BLaER1 treated with 17β-estradiol and CSF1 and Interleukin-3, amounts not matched to agents 10 nM and 100 nM (cell line): Measurements from ENCODE around the gene DDX31.

Source experiments
- H3K27ac ChIP-seq, 11 experiments: shearing (Covaris generic); formaldehyde crosslinking; 2 replicates each; pipeline ENCODE4 v1.8.1; 2022
- H3K27me3 ChIP-seq, 11 experiments: shearing (Covaris generic); formaldehyde crosslinking; 2 replicates each; pipeline ENCODE4 v1.8.1; 2022
- H3K36me3 ChIP-seq, 11 experiments: shearing (Covaris generic); formaldehyde crosslinking; 2 replicates each; pipeline ENCODE4 v1.8.1; 2022
- H3K4me1 ChIP-seq, 10 experiments: shearing (Covaris generic); formaldehyde crosslinking; 2 replicates each; pipeline ENCODE4 v1.8.1; 2022
- H3K4me2 ChIP-seq, 11 experiments: shearing (Covaris generic); formaldehyde crosslinking; 2 replicates each; pipeline ENCODE4 v1.8.1; 2022
- H3K4me3 ChIP-seq, 10 experiments: shearing (Covaris generic); formaldehyde crosslinking; 2 replicates each; pipeline ENCODE4 v1.8.1; 2022
- H3K9ac ChIP-seq, 11 experiments: shearing (Covaris generic); formaldehyde crosslinking; 2 replicates each; pipeline ENCODE4 v1.8.1; 2022
- H3K9me3 ChIP-seq, 11 experiments: shearing (Covaris generic); formaldehyde crosslinking; replicated peaks in 1 of 11; 2 replicates each; pipeline ENCODE4 v1.8.1; 2022
- H4K20me1 ChIP-seq, 11 experiments: shearing (Covaris generic); formaldehyde crosslinking; 2 replicates each; pipeline ENCODE4 v1.8.1; 2022
- Cebpa-rat ChIP-seq, 11 experiments: shearing (Covaris generic); IDR thresholded peaks; 2 replicates each; pipeline ENCODE4 v1.8.1; 2022

The DDX31 gene

DNA sequence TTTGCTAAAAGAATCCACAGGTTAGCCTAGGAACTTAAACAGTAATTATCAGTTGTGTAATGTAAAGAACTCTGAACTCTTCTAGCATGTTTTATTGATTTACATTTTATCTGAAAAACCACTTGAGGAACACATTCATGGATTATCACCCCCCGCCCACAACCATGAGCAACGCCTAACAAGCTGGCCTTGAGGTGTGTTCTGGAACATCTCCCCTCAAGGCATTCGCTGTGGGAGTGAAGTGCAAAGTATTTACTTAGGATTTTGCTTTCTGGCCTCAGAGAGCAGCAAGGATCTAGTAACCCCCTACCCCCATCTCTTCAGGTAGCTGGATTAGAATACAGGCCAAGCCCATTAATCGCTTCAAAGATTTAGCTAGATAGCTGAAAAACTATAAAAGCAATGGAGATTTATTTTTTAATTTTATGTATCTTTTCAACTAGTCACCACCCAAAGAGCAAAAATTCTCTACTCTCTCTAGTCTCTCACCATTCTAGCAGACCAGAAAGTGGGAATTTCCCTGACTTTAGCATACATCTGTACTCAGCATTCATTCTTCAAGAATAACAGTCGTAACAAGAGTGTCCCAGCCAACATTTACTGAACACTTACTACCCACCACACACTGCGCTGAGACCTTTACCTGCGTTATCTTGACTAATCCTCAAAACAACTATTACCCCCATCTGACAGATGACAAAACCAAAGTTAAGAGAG is 37.2 kb downstream of the DDX31 start:
- Histone ChIP-seq H3K27ac (no peak overlapping the region), H3K4me3 (no peak overlapping the region), H3K27me3 (no peaks in the 10 kb centered on the region), H3K4me1 (no peaks in the 10 kb centered on the region), H3K9me3 (no peaks in the 10 kb centered on the region), H3K36me3 (peaks cover 55 to 100% (median 89%) of the 10 kb centered on the region in 11 experiments), H4K20me1 (peaks cover 0 to 71% (median 6%) of the 10 kb centered on the region in 11 experiments; a peak in 12 of 22 replicates), H3K4me2 (no peak overlapping the region), H3K9ac (no peak overlapping the region)
- TF ChIP-seq Cebpa-rat (IDR thresholded peaks at IDR 0.05), result no peak

DNA sequence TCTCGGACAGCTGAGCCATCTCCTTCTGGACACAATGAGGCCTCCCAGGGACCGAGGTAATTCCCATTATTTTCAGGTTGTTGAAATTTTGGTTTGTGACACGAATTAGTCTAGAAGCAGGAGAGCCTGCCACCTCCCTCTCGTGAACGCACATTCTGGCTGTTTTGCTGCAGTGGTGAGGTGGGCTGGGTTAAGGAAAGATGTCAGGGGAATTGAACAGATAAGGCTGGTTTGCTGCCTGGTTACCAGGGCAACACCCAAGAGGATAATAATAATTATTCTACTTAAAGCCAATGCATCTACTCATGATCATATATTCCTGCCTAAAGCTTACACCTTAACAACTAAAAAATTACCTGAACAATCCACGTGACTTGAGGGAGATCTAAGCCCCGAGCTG is 38.1 kb downstream of the DDX31 start:
- H3K4me2 ChIP-seq, result no peak overlapping the region
- no peaks in the 10 kb centered on the region for H3K4me1 ChIP-seq
- no peak overlapping the region for H3K27ac ChIP-seq

DNA sequence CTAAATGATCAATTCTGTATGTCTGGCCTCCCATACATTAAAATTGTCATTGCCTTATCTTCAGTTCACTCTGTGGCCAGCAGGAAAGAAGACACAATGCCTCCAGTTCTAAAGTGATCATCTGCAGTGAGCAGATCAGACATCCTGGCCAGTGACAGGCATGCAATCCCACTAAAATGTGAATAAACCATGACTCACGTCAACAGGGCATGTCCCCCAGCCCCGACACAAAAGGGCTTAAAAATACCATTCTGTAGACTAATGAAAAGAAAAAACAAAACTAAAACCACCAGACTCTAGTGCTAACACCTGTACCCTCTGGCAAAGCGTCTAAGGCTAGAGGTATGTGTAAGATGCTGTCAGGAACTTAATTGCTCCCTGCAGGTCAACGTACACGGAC is 38.5 kb downstream of the DDX31 start:
- Histone ChIP-seq H3K27ac (no peak overlapping the region), H3K36me3 (peaks cover 55 to 100% (median 88%) of the 10 kb centered on the region in 11 experiments), H3K27me3 (no peaks in the 10 kb centered on the region), H3K4me1 (no peaks in the 10 kb centered on the region), H3K4me2 (no peak overlapping the region), H3K4me3 (no peak overlapping the region), H3K9me3 (no peaks in the 10 kb centered on the region), H4K20me1 (peaks cover 0 to 70% (median 11%) of the 10 kb centered on the region in 11 experiments; a peak in 12 of 22 replicates), H3K9ac (no peak overlapping the region)
- no peak for TF ChIP-seq Cebpa-rat (IDR thresholded peaks at IDR 0.05)

More for the DNA sequence above, 38.1 kb downstream of the DDX31 start:
- no peak overlapping the region for H3K9ac ChIP-seq
- H4K20me1 ChIP-seq, result peaks cover 0 to 66% (median 8%) of the 10 kb centered on the region in 11 experiments; a peak in 12 of 22 replicates
- no peak for TF ChIP-seq Cebpa-rat (IDR thresholded peaks at IDR 0.05)
- H3K9me3 ChIP-seq, result no peaks in the 10 kb centered on the region
- H3K27me3 ChIP-seq, result no peaks in the 10 kb centered on the region
- peaks cover 55 to 100% (median 88%) of the 10 kb centered on the region in 11 experiments for H3K36me3 ChIP-seq
- H3K4me3 ChIP-seq, result no peak overlapping the region

DNA sequence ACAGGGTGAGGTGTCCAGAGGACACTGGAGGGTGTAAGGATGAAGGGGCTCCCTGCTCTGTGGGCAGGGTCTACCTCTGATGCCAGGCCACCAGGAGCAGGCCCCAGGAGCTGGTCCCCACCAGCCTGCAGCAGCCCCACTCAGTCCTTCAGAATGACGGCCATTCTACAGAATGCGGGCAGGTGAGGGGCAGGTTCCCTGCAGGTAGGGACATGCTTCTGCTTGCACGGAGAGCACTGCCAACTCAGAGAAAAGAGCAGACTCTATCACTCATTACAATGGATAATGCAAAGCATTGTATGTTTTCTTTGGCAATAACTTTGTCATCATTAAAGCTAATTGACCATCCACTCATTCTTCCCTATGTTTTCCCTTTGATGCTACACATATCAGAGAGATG is 39.0 kb downstream of the DDX31 start:
- Histone ChIP-seq H3K4me2 (no peak overlapping the region), H3K27ac (no peak overlapping the region), H3K4me3 (no peak overlapping the region), H3K27me3 (no peaks in the 10 kb centered on the region), H3K36me3 (peaks cover 59 to 100% (median 88%) of the 10 kb centered on the region in 11 experiments), H3K4me1 (no peaks in the 10 kb centered on the region), H3K9me3 (no peaks in the 10 kb centered on the region), H3K9ac (no peak overlapping the region), H4K20me1 (peaks cover 0 to 73% (median 11%) of the 10 kb centered on the region in 11 experiments; a peak in 12 of 22 replicates)
- TF ChIP-seq Cebpa-rat (IDR thresholded peaks at IDR 0.05), result no peak

DNA sequence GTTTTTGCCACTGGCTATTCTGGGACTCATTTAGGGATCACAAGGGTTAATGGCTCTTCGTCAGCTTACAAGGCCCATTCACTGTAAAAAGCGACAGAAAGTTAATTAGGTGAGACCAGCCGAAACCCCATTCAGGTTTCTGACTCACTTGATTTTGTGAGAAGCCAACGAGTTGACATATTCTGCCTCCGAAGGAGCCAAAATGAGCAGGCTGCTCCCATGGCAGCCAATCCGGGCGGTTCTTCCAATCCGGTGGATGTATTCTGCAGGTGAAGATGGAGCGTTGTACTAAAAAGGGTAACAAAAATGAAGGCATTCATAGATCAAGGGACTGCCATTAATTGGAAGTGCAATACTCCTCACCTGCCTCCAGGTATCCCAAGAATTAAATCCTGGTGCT is 39.7 kb downstream of the DDX31 start:
- no peak overlapping the region for H3K27ac ChIP-seq
- peaks cover 66 to 100% (median 89%) of the 10 kb centered on the region in 11 experiments for H3K36me3 ChIP-seq
- H3K9me3 ChIP-seq, result no peaks in the 10 kb centered on the region
- H3K4me3 ChIP-seq, result no peak overlapping the region
- peaks cover 0 to 73% (median 11%) of the 10 kb centered on the region in 11 experiments; a peak in 12 of 22 replicates for H4K20me1 ChIP-seq
- TF ChIP-seq Cebpa-rat (IDR thresholded peaks at IDR 0.05), result no peak
- H3K4me1 ChIP-seq, result no peaks in the 10 kb centered on the region
- no peak overlapping the region for H3K4me2 ChIP-seq
- no peaks in the 10 kb centered on the region for H3K27me3 ChIP-seq
- H3K9ac ChIP-seq, result no peak overlapping the region

DNA sequence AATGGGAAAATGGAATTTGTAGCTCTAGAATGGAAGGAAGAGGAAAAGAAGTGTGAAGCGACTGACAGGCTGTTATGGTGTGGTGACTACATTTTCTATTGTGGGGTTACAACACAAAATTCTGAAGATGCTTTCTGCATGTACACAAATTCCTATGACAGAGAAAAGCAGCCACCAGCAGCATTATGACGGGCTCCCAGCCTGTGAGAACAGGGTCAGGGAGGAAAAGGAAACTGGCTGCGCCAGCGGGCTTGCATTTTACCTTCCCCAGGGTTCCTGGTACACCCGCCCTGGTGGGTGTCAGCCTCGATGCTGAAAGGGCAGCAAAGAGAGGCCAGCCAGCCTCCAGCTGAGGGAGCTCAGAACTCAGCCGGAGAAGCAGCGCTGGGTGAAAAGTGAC is 41.0 kb downstream of the DDX31 start:
- Histone ChIP-seq H3K27me3 (no peaks in the 10 kb centered on the region), H3K4me3 (no peak overlapping the region), H3K4me2 (no peak overlapping the region), H3K36me3 (peaks cover 72 to 100% (median 92%) of the 10 kb centered on the region in 11 experiments), H4K20me1 (peaks cover 0 to 59% (median 11%) of the 10 kb centered on the region in 11 experiments; a peak in 11 of 22 replicates), H3K9me3 (no peaks in the 10 kb centered on the region), H3K27ac (no peak overlapping the region), H3K9ac (no peak overlapping the region), H3K4me1 (no peaks in the 10 kb centered on the region)
- TF ChIP-seq Cebpa-rat (IDR thresholded peaks at IDR 0.05), result no peak

DNA sequence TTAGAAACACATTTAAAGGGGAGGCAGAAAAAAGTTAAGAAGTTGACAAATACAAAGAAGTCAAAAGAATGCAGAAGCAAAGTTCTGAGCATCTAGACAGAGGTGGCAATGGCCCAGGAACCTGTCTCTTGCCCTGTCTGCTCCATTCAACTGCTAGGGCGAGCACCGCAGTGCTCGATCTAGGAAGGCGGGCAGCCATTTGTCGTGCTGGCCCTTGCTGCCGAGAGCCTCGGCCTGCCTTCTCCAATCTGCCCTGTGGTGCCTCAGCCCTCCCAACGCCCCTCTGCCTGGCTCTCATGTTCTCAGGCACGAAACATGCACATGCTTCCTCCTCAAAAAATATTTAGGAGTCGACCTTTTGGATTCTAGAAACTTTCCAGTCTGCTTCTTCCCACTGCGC is 42.2 kb downstream of the DDX31 start:
- TF ChIP-seq Cebpa-rat (IDR thresholded peaks at IDR 0.05), result no peak
- H3K27me3 ChIP-seq, result no peaks in the 10 kb centered on the region
- H3K36me3 ChIP-seq, result peaks cover 83 to 100% (median 97%) of the 10 kb centered on the region in 11 experiments

DNA sequence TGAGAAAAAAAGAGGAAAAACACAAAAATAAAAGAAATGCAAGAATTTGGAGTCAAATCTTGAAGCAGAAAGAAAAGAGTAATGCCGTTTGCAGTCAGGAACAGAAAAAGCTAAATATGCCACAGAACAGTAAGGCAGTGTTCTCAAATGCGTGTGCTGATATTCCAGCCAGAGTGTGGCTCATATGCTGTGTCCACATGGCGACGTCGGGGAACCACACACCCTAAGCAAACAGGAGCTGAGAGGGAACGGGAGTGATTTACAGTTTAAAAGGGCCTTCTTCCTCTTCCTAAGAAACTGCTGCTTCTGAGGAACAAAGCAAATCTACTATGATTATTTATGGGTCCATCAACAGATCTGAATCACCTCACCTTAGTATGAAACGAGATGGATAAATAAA is 42.7 kb downstream of the DDX31 start:
- Histone ChIP-seq H3K27ac (no peak overlapping the region), H3K9ac (no peak overlapping the region), H3K4me2 (no peak overlapping the region), H3K4me1 (no peaks in the 10 kb centered on the region), H3K36me3 (peaks cover 88 to 100% (median 98%) of the 10 kb centered on the region in 11 experiments), H4K20me1 (peaks cover 0 to 43% (median 0%) of the 10 kb centered on the region in 11 experiments; a peak in 10 of 22 replicates), H3K27me3 (no peaks in the 10 kb centered on the region), H3K9me3 (no peaks in the 10 kb centered on the region), H3K4me3 (no peak overlapping the region)
- no peak for TF ChIP-seq Cebpa-rat (IDR thresholded peaks at IDR 0.05)

More for the DNA sequence above, 42.2 kb downstream of the DDX31 start:
- H3K4me2 ChIP-seq, result no peak overlapping the region
- H3K9me3 ChIP-seq, result no peaks in the 10 kb centered on the region
- no peaks in the 10 kb centered on the region for H3K4me1 ChIP-seq
- no peak overlapping the region for H3K9ac ChIP-seq
- H3K27ac ChIP-seq, result no peak overlapping the region
- H4K20me1 ChIP-seq, result peaks cover 0 to 48% (median 4%) of the 10 kb centered on the region in 11 experiments; a peak in 11 of 22 replicates
- H3K4me3 ChIP-seq, result no peak overlapping the region

DNA sequence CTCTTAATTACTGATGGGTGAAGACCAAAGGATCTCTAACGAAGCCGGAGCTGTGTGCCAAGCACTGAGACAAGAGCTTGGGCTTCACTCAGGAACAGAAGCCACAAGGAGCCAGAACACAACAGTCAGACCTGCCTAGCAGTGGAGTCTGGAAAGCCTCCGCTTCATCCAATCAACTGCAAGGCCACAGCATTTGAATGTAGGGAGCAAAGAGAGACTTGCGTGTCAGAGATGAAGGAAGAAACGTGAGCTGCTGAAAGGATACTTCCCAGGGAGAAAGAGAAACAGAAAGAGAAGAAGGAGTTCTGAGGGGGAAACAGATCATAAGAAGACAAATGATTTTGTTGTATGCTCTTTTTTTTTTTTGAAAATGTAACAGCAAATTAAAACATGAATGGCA is 43.5 kb downstream of the DDX31 start:
- peaks cover 0 to 34% (median 0%) of the 10 kb centered on the region in 11 experiments; a peak in 10 of 22 replicates for H4K20me1 ChIP-seq
- no peaks in the 10 kb centered on the region for H3K27me3 ChIP-seq
- H3K4me3 ChIP-seq, result no peak overlapping the region
- 0 out of 22 replicates have a peak overlapping the region, but pooled peaks of 1 of the 11 experiments have one; percentile 6 for H3K9ac ChIP-seq
- H3K4me1 ChIP-seq, result no peaks in the 10 kb centered on the region
- no peak overlapping the region for H3K27ac ChIP-seq
- TF ChIP-seq Cebpa-rat (IDR thresholded peaks at IDR 0.05), result no peak
- H3K36me3 ChIP-seq, result peaks cover 90 to 100% (median 98%) of the 10 kb centered on the region in 11 experiments
- H3K4me2 ChIP-seq, result no peak overlapping the region
- no peaks in the 10 kb centered on the region for H3K9me3 ChIP-seq
